WI38 (cell line): ENCODE data around the gene NEK7.

ENCODE experiments used
- H3K4me3 ChIP-seq: 2 replicates; pipeline ENCODE4 v1.5.1; 2011; ENCODE audit warnings: low read depth, mild to moderate bottlenecking, control low read depth, low read length
- TF ChIP-seq, protein P1 (sequence below): IDR thresholded peaks from 2 replicates; pipeline ENCODE4 v1.5.1; 2012; ENCODE audit warnings: low read depth, mild to moderate bottlenecking, control low read depth, low read length

Gene NEK7

DNA sequence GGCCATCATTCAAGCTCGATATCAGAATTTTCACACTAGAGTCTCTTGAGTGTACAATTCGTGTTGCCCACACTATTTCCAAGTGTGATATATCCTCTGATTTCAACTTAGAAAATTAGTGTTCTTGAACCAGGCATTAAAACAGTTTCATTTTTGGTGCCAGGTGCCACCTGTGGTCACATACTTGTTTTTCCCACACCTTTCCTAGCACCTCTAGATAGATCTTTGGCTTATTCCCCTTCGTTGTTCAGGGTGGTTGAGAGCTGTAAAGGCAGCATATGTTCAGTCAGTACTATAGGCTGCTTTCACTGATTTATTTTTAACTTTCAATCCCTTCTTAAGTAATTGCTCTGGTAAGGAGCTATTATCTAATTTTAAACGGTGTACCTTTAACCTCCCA, 131.1 kb downstream of the NEK7 start:
- H3K4me3 ChIP-seq = no peak overlapping the region
- TF ChIP-seq, protein P1, sequence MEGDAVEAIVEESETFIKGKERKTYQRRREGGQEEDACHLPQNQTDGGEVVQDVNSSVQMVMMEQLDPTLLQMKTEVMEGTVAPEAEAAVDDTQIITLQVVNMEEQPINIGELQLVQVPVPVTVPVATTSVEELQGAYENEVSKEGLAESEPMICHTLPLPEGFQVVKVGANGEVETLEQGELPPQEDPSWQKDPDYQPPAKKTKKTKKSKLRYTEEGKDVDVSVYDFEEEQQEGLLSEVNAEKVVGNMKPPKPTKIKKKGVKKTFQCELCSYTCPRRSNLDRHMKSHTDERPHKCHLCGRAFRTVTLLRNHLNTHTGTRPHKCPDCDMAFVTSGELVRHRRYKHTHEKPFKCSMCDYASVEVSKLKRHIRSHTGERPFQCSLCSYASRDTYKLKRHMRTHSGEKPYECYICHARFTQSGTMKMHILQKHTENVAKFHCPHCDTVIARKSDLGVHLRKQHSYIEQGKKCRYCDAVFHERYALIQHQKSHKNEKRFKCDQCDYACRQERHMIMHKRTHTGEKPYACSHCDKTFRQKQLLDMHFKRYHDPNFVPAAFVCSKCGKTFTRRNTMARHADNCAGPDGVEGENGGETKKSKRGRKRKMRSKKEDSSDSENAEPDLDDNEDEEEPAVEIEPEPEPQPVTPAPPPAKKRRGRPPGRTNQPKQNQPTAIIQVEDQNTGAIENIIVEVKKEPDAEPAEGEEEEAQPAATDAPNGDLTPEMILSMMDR = no peak

DNA sequence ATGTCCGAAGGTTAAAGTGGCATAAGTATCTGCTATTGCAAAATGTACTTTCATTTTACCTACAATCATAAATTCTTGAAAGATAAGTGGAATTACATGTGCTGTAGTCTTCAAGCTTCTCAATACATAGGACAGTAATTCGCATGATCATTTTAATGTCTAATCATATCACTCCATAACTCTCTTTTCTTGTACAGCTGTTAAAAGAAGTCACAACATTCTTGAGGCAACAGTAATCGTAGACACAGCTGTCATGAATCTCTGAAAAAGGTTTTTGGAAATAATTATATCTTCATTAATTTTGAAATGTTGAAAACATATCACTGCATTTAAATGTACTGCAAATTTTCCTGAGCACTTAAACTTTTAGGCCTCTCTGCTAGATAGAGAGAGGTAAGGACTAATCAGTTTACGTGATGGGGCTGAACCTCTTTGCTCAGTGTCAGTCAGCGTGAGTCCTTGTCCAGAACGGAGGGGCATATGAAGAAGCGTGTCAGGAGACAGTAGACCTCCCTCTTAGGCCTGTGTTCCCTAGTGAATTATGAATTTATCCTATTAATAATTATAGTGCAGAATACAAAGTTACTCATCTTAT, 133.4 kb downstream of the NEK7 start:
- no peak overlapping the region for H3K4me3 ChIP-seq
- TF ChIP-seq, protein P1 = no peak

DNA sequence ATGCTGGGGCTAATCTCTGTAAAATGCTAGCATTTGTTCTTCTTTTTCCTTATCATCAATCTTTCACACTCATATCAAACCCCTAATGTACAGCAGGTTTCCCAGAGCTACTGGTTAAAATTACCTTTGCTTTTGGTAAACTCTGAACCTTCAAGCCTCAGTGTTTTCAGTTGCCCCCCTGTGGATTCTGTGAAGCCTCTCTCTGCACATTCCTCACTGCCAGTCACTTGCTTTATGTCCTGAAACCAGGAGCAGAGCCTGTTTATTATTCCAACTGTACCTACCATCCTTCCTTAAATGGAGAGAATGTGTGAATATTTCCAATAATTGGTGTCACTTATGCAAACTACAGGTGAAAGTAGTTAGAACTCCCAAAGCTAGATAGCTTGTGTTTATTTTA, 134.2 kb downstream of the NEK7 start:
- TF ChIP-seq, protein P1 = no peak
- no peak overlapping the region for H3K4me3 ChIP-seq

DNA sequence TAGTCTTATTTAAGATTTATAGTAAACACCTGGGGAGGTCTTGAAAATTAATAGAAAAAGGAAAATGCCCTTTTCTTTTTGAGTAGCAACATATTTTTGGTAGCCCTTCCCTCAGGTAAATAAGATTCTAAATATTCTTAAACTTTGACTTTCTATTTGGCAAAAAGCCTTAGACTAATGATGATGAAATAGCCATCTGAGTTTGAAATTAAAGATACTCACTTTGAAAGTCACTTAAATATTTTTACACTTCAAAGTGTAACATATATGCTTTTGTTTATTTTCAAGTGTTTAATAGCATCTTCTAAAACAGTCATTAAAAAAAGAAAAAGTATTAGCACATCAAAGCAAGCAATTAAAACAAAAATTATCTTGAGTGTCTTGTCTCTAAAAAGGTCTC, 135.1 kb downstream of the NEK7 start:
- TF ChIP-seq, protein P1 = no peak

DNA sequence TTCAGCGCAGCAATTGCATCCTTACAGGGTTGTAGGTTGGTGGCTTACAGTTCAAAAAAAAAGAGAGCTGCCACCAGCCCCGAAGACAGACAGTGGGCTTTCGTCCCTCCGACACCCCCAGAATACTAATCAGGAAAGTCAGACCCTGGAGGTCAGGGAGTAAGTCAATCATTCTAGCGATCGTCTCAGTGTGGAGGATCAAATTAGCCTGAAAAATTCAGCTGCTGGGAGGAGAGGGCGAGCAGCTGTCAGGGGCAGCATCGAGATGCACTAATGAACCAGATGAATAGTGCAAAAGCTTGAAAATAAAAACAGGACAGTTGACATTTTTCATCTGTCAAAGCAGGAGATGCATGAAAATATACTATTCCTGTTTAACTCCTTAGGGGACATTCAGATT, 138.4 kb downstream of the NEK7 start:
- no peak overlapping the region for H3K4me3 ChIP-seq
- TF ChIP-seq, protein P1 = no peak

More for the DNA sequence above, 135.1 kb downstream of the NEK7 start:
- no peak overlapping the region for H3K4me3 ChIP-seq

DNA sequence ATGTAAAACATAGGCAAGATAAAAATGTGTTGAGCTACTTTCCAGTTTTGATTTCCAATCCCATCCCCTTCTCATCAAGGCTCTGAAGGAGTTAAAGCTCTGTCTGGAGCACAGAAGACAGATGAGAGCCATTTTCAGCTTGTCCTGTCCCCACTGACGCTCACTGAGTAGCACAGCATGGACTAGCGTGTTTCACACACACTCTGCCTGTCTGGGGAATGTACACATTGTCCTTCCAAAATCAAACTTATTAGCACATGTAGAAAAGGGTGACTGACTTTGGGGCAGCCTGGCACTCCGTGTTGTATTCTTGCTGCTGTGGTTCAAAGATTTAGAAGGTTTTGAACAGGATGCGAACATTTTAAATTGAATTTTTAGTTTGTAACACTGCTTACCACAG, 139.2 kb downstream of the NEK7 start:
- TF ChIP-seq, protein P1 = no peak
- H3K4me3 ChIP-seq = no peak overlapping the region

DNA sequence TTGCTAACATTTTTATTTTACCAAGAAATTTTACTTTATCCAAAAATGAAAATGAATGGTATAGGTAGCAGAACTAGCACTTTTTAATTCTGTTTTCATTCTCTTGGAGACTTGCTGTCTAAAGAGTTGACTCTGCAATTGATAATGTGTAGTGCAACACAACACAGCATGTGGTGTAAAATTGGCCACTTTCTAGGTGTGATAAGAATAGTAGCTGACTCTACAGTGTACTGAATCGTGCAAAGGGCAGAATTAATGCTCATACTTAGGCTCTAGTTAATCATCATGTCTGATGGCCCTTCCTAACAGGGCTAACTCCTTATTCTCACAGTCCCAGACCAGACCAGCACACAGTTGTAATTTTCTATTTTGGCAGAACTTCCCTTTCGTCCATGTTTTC, 140.5 kb downstream of the NEK7 start:
- TF ChIP-seq, protein P1 = no peak
- H3K4me3 ChIP-seq = no peak overlapping the region
